ENCODE measurements around the gene SUSD5. TPM values are rescaled to one million over a fixed set of nuclear protein-coding genes. Genes with fewer than 3 reads are reported as not detected.
"Not testable (repeated sequence)": the region's sequence is repeated elsewhere in the genome, so short reads cannot be mapped to it uniquely, and the experiment has no call there.

The SUSD5 gene
- total RNA-seq, 1 donor from 2014 or later, result not detected

GRCh38 chr3:33196538-33196937 lies 22.1 kb downstream of the SUSD5 start:
- intact Hi-C loops (cut with micrococcal nuclease), result no loop called here

GRCh38 chr3:33194303-33194702 lies 24.3 kb downstream of the SUSD5 start:
- intact Hi-C loops (cut with micrococcal nuclease), result no loop called here

GRCh38 chr3:33187368-33187634 lies 31.3 kb downstream of the SUSD5 start:
- intact Hi-C loops (cut with micrococcal nuclease), result no loop called here

DNA sequence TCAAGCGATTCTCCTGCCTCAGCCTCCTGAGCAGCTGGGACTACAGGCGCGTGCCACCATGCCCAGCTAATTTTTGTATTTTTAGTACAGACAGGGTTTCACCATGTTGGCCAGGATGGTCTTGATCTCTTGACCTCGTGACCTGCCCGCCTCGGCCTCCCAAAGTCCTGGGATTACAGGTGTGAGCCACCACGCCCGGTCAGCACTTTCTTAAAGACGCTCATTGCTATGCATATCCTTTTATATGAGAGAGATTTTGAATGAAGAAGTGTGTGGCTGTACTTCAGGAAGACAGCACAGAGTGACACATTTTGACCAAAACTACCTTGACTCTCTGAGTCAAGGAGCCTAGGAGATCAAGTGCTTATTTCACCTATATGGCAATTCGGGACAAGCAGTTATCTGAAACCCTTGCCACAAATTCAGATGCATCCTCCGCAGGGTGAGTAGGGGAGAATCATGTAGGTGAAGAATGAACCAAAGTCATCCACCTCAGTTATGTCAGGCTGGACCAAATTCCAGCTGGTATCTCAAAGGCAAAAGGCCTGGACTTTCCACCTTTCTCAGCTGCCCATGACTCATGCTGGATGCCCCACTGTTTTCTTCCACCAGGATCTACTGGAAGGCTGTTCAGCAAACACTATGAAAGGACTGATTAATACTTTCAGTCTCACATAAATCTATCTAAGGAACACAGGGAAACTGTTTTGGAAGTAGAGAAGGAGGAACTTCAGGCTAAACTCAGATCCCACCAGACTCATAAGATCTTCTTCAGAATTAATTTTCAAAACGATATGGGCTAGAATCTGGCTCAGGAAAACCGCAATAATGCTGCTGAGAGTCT lies 31.9 kb downstream of the SUSD5 start:
- intact Hi-C loops (cut with micrococcal nuclease), result no loop called here

DNA sequence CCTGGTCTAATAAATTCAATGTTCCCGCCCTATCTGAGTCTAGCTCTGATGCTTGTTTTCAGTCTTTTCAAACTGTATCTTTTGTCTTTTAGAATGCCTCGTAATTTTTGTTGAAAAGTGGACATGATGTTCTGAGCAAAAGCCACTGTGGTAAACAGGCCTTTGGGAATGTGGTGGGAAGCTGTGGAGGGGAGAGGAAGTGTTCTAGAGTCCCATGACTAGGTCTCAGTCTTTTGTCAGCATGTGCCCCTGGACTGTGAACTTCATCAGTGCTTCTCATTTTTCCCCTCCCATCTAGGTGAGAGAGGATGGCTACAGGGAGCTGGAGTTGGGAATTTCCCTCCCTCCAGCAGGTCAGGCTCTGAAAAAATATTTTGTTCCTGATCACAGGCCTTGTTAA lies 33.7 kb downstream of the SUSD5 start:
- intact Hi-C loops (cut with micrococcal nuclease), result no loop called here

GRCh38 chr3:33181641-33182040 lies 37.0 kb downstream of the SUSD5 start:
- intact Hi-C loops (cut with micrococcal nuclease), result not testable (repeated sequence)

DNA sequence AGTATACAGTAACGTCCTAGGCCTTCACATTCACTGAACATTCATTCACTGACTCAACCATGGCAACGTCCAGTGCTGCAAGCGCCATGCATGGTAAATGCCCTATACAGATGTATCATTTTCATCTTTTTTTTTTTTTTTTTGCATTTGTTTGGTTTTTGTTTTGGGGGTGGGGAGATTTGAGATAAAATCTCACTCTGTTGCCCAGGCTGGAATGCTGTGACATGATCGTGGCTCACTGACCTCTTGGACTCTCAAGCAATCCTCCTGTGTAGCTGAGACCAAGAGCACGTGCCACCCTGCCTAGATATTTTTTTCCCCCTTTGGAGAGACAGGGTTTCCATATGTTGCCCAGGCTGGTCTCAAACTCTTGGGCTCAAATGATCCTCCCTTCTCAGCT lies 37.4 kb downstream of the SUSD5 start:
- intact Hi-C loops (cut with micrococcal nuclease), result no loop called here

- intact Hi-C loops (cut with micrococcal nuclease), result loop anchor here (10.0 kb wide), 1 partner anchor 76 kb away; no protein-coding TSS in a partner anchor
These were observed 39.5 kb downstream of the SUSD5 start for GRCh38 chr3:33179132-33179531.

DNA sequence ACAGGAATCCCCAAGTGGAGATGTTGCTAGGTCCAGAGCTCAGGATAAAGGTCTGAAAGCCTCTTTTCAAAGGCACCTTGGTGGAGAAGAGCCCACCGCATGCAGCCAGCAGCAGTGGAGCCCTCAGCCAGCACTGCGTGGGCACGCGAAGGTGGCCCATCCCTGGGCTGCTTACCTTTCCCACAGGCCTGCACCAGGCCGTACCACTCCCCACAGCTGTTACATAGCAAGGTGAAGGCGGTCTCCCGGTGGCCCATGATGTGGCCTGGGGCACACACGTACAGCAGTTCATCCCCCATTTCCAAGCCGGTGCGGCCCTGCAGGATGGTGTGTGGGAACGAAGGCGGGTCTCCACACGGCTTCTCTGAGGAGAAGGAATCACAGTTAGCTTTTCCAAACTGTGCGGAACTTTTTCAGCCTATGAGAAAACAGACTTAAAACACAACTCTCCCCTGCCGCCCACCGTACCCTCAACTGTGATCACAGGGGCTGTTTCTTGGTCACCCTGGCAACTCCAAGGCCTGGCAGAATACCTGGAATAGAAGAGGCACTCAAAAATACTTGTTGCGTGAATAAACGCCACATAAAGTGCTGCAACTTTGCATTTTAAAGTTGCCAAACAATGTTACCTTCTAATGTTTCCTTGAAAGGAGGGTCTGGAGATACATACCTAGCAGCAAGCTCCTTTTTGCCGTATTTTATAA lies 43.7 kb downstream of the SUSD5 start:
- intact Hi-C loops (cut with micrococcal nuclease), result loop anchor here (10.0 kb wide), 1 partner anchor 80 kb away; no protein-coding TSS in a partner anchor

GRCh38 chr3:33174095-33174494 lies 44.5 kb downstream of the SUSD5 start:
- intact Hi-C loops (cut with micrococcal nuclease), result loop anchor here (10.0 kb wide), 1 partner anchor 81 kb away; no protein-coding TSS in a partner anchor

DNA sequence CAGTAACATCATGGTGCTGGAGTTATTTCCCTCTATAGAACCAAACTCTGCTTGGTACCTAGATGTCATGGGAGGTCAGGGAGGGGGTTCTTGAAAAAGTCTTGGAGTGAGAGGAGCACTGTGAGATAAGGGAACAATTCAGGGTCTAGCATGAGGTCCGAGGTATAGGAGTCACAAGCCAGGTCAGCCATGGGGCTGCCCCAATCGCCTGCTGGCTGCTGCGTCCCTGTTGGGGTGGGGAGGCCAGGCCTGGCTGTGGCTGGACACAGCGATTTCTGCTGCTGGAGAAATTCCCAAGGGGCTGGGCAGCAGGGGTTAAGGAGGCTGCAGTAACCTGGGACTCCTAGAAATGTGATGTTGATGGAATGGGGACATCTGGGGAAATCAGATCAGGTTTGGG lies 44.9 kb downstream of the SUSD5 start:
- intact Hi-C loops (cut with micrococcal nuclease), result loop anchor here (10.0 kb wide), 1 partner anchor 81 kb away; no protein-coding TSS in a partner anchor

- intact Hi-C loops (cut with micrococcal nuclease), result loop anchor here (10.0 kb wide), 1 partner anchor 82 kb away; no protein-coding TSS in a partner anchor
These were observed 45.5 kb downstream of the SUSD5 start for GRCh38 chr3:33173103-33173502.

DNA sequence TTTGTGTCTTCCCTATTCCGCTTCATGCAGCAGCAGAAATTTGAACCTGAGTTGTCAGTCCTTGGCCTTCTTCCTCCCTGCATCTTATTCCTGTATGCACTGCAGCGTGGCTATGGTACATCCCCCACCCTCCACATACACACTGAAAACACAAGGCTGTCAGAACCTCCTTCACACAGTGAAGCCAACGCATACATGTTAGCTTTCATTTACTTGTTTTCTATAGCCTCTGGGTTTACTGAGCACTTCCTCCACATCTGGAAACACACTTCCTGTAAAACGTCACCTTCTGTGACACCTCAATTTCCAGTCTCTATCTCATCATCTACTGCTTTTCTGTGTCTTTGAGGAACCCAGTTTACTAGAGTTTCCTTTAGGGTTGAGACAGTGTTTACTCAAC lies 47.0 kb downstream of the SUSD5 start:
- intact Hi-C loops (cut with micrococcal nuclease), result loop anchor here (10.0 kb wide), 1 partner anchor 83 kb away; no protein-coding TSS in a partner anchor

DNA sequence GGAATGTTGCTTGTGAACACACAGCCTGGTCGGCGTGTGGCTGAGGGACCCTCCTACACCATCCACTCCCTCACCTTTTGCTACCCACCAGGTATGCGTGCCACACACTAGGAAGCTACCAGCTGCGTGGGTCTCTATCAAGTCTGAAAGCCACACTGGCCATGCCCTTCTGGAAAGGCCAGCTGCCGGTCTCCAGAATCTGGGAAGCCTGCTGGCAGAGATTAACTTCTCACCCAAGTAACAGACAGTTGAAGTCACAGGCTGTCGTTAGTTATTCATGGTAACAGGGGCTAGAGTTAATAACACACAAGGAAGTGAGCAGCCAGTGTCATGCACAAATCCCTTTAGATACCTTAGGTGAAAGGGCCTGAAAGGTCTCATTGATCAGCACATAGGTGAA lies 48.1 kb downstream of the SUSD5 start:
- intact Hi-C loops (cut with micrococcal nuclease), result loop anchor here (10.0 kb wide), 1 partner anchor 84 kb away; no protein-coding TSS in a partner anchor

DNA sequence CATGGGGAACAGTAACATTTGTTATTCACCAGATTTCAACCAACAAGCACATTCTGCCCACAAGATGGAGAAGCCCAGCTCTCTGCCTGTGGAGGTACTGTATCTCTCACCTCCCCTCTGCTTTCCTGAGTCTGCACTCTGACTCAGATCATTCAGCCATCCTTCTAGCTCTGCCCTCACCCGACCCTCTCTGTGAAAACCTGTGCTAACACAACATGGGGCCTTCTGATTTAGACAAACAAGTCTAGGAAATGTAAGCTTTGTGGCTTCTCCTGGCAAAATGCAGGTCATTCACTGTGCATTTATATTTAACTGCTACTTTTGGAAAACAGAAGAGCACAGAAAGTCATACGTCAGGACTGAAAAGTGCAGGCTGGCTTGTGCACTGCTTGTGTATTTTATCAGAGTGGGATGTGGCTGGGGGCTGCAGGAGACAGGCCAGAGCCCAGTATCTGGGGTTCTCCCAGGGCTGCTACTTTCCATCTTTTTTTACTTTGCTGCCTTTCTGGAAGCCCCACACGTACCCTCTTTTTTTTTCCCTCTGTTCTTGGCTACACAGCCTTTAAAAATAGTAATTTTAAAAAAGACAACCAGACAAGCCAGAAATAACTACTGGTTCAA lies 50.8 kb downstream of the SUSD5 start:
- intact Hi-C loops (cut with micrococcal nuclease), result no loop called here

DNA sequence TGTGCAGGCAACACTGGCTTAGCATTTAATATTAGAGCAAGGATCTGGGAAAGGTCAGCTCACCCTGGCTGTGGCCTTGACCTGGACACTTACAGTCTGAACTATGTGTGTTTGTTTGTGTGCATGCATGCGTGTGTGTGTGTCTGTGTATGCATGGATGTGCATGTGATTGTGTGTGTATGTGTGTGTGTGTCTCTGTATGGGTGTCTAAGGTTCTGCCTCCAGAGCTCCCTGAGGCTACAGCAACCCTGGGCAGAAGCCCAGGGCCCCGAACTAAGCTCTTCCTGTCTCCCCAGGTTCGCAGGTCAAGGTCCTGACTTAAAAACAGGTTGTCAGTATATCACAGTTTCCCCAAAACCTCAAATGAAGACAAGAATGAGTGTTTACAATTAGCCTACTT lies 51.3 kb downstream of the SUSD5 start:
- intact Hi-C loops (cut with micrococcal nuclease), result no loop called here

GRCh38 chr3:33166095-33166494 lies 52.5 kb downstream of the SUSD5 start:
- intact Hi-C loops (cut with micrococcal nuclease), result no loop called here

DNA sequence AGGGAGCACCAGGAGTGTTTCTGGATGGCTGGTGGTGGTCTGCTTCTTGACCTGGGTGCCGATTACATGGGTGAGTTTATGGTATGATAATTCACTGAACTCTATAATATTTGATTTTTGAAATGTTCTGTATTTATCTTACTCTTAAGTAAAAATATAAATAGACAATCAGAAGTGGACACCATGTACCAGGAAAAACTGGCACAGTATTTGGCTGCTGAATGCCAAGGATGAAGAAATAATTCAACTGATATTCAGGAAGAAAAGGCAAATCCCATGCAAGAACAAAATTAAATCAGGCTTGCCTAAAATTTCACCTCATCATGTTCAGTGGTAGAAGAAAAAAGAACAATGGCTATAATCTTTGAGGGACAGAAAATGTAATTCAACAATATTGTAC lies 53.2 kb downstream of the SUSD5 start:
- intact Hi-C loops (cut with micrococcal nuclease), result no loop called here

DNA sequence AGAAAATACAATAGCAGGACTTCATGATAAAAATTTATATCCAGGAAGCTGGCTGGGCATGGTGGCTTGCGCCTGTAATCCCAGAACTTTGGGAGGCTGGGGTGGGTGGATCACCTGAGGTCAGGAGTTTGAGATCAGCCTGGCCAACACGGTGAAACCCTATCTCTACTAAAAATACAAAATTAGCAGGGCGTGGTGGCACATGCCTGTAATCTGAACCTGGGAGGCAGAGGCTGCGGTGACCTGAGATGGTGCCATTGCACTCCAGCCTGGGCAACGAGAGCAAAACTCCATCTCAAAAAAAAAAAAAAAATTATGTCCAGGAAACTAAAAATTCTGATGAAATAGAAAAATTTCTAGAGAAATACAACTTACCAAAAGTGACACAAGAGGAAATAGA lies 56.0 kb downstream of the SUSD5 start:
- intact Hi-C loops (cut with micrococcal nuclease), result not testable (repeated sequence)

GRCh38 chr3:33159981-33160380 lies 58.6 kb downstream of the SUSD5 start:
- intact Hi-C loops (cut with micrococcal nuclease), result no loop called here

DNA sequence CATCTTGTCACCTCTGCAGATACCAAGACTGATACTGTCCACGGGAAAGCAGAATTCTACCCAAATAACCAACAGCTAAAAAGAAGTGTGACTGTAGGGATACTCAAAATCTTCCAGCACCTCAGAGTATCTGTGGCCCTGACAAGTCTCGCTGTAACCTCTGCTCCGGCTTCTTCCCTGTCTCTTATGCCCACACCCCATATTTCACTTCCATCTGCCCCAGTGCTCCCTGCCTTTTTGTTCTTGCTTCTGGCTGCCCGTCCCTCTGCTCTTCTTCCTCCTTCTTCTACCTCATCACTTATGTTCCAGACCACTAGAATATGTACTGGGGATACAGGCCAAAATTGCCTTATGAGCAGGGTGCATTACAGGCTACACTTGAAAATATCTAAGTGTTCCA lies 59.4 kb downstream of the SUSD5 start:
- intact Hi-C loops (cut with micrococcal nuclease), result no loop called here

GRCh38 chr3:33155301-33155700 lies 63.3 kb downstream of the SUSD5 start:
- intact Hi-C loops (cut with micrococcal nuclease), result no loop called here
